Stimulated activated CD8-positive, alpha-beta memory T cell treated with anti-CD3 and anti-CD28 coated beads, Interleukin-4, amount 100 ng/mL, for 4 hours (primary cell): Measurements from ENCODE around the gene OR5M8.

Source experiments
- DNase-seq, 2 donors: peaks; one replicate each; pipeline ENCODE4 v3.0.0-alpha.2; 2020; ENCODE audit warnings: low read depth in 2 of 2, low spot score in 1 of 2

Gene OR5M8

GRCh38 chr11:56491270-56491669 lies at the start of gene OR5M8:
OR5M8 (minus strand) TSS chr11:56491370; CDS start chr11:56491370, 0 bp downstream.
- DNase-seq, result no peak

GRCh38 chr11:56533054-56533740 lies 42.0 kb upstream of the OR5M8 start:
- DNase-seq, result no peak

GRCh38 chr11:56531856-56532255 lies 40.7 kb upstream of the OR5M8 start:
- no peak for DNase-seq

- DNase-seq, result no peak
These were observed 30.8 kb upstream of the OR5M8 start for GRCh38 chr11:56522008-56522407.

GRCh38 chr11:56513280-56513679 lies 22.1 kb upstream of the OR5M8 start:
- DNase-seq, result no peak

GRCh38 chr11:56509439-56509838 lies 18.3 kb upstream of the OR5M8 start:
- DNase-seq, result no peak

- no peak for DNase-seq
These were observed 5.8 kb upstream of the OR5M8 start for GRCh38 chr11:56497010-56497409.

GRCh38 chr11:56495117-56495516 lies 3.9 kb upstream of the OR5M8 start:
- no peak for DNase-seq

- no peak for DNase-seq
These were observed 4.4 kb downstream of the OR5M8 start for GRCh38 chr11:56486801-56487200.

- no peak for DNase-seq
These were observed 16.4 kb downstream of the OR5M8 start for GRCh38 chr11:56474729-56475235.

- no peak for DNase-seq
These were observed 17.9 kb downstream of the OR5M8 start, which contains the start of gene OR5M3 for GRCh38 chr11:56473252-56473651. OR5M3 (minus strand) TSS chr11:56473352; CDS start chr11:56470497, 2,855 bp downstream.

- DNase-seq, result no peak
These were observed 34.1 kb downstream of the OR5M8 start for GRCh38 chr11:56457076-56457475.

- DNase-seq, result no peak
These were observed 37.6 kb downstream of the OR5M8 start for GRCh38 chr11:56453521-56453920.
